Aortic smooth muscle cell (primary cell): Measurements from ENCODE around the gene NXPH1. TPM values are rescaled to one million over a fixed set of nuclear protein-coding genes. Genes with fewer than 3 reads are reported as not detected.

Source experiments
- total RNA-seq: library from RNA; depleted of rRNA; stranded (reverse); fragments of >200 nt; gene quantifications from 2 replicates; pipeline ENCODE4 v1.2.3, GENCODE V29; 2014

Gene NXPH1
- total RNA-seq, result not detected in 2 replicates

DNA sequence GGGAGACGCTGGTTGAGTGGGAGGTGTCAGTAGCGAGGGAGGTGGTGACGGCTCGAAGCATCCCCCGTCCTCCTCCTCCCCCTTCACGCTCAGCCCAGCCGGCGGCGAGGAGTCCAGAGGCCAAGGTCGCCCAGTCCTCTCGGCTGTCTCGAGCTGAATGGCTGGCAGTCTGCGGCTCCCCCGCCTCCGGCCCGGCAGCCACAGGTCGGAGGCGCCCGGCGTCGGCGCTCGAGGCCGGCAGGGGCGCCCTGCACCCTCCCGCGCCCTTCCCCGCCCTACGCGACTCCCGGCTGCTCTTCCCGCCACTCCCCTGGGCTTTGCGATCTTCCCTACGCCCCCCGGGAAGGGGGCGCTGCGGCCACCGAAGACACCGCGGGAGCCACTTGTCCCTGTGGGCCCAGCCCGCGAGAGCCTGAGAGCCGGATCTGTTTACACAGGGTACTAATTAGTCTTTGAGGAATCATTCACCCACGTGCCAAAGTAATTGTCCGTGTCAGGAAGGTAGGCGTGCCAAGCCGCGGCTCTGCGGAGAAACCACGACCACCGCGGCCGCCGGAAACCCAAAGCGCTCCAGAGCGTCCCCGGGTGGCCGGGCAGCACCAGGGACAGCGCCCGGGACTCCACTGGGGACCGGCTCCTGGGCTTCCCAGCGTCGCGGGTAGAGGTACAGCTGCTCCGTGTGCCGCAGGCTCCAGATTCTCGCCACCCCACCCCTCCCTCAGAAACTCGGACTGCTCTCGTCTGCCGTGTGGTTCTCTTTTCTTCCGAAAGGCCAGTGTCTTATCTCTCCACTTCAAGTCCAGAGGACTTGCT lies at the start of gene NXPH1:
Gene NXPH1, plus strand, starts transcription at position 133 of the 813 bp plus-strand sequence.

Other genes with a start within 250 kb of the NXPH1 start
- gene ICA1, start 171.4 kb upstream of the NXPH1 start, total RNA-seq, result 1.7 and 2.2 TPM in 2 replicates